DMS 273 (cell line): ENCODE measurements around the gene SLC66A1.

Source experiments
- DNase-seq: peaks from one replicate; lab custom pipeline; 2025; ENCODE audit not compliant: unreplicated experiment; lab: John Stamatoyannopoulos, UW

SLC66A1 gene

DNA sequence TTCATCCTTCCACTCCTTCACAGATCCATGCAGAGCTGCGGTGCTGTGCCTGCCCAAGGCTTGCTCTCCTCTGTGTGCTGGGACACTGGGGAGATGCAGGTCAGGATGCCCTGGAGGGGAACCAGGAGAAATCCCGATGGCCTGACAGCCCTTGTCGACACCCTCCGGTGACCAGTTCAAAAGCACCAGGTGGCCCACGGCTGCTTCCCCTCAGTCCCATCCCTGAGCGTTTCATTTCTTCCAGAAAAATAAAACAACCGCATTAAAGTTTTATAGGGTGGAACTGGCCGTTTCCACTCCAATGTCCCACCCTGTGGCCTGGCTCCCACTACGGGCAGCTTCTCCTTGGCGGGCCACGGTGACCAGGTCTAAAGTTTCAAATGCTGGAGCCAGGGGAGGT is 48.3 kb downstream of the SLC66A1 start:
- DNase-seq: no peak

GRCh38 chr1:19360843-19361610 is 48.9 kb downstream of the SLC66A1 start:
- no peak for DNase-seq

DNA sequence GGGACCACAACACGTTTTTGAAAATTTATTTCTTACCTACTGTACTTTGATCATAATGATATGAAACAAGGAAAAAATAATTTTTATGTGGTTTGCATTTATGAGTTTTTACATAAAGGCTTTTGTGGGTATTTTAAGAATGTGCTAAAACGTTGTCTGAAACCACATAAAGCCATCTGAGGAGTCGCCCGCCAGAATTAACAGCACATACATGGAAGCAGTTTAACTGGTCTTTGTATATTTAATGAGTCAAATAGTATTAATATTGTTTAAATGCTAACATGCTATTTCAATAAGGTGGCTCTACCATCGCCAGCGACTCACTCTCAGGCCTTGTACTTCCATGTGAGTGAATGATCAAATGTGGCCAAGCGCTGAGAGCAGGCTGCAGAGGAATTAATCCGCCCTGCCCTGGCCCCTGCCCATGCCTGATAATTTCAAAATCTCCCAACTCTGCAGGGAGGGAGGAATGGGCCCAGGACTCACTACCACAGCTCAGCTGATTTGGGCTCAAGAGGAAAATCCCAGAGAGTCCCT is 49.6 kb downstream of the SLC66A1 start:
- no peak for DNase-seq

DNA sequence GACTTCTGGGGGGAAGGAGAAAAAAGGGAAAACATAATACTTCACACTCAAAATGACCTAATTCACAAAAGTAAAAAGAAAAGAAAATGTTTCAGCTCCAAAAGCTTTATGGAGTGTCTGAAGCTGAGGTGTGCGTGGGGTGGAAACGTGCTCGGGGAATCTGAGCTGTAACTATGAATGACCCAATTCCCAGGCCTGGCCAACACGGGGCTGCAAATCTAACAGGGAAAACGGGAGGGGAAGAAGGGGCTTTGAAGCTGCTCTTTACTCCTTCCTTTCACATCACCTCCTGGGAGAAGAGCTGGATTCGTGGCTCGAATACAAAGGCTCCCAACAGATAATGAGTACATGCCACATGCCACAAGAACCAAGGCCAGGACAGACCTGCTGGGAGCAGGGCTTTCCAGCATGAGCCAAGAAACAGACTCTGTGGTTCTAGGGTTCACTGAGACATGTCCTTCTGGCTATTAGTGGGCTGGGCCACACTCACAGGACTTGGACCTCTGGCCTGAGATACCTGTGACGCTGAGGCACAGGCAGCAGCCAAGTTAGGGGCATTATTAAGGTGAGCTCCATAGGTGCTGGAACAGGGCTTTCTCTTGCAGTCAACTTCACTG is 51.5 kb downstream of the SLC66A1 start:
- no peak for DNase-seq

DNA sequence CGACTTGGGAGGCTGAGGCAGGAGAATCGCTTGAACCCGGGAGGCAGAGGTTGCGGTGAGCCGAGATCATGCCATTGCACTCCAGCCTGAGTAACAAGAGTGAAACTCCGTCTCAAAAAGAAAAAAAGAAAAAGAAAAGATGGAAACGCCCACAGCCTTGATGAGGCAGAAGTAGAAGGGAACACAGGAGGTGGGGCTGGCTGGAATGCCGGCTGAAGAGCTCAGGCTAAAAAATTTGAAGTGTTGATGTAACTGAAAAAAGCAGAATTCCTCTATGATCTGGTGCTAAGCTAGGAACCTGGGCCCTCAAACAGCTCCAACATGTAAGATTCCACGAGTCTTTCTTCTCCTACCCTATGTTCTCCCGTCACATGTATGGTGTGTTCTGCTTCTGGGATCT is 53.6 kb downstream of the SLC66A1 start:
- DNase-seq: no peak

- DNase-seq: no peak
These were observed 54.7 kb downstream of the SLC66A1 start for GRCh38 chr1:19366599-19367536.

DNA sequence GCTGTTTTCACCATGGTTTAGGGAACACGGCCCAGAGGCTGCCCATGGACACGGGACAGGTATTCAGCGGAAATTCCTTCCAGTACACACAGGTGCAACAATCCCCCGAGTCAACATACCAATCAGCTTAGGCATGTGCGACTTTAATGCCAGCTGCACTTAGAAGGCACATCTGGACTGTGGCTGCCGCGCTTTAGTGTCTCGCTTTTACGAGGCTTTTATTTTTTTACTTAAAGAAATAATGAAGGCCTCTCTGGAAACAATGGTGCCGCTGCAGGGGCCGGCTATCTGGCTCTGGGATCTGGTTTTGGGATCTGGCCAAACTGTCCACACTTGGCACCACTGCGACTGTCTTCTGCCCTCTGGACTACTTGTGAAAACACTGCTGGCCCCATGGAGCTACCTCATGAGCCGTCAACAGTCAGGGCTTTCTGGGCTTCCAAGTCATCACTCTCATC is 55.5 kb downstream of the SLC66A1 start:
- no peak for DNase-seq

DNA sequence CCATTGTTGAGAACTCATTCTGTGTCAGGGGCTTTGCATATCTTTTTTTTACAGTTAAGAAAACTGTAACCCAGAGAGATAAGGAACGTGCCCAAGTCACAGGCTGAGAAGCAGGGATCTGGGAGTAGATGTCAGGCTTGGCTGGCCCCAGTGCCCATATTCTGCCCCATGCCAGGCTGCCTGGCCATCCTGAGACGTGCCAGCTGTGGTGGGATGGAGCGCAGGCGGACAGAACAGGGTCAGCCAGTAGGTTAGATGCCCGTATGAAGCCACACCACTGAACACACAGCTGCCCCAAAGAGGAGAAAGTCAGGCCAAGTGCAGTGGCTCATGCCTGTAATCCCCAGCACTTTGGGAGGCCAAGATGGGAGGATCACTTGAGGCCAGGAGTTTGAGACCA is 55.9 kb downstream of the SLC66A1 start:
- no peak for DNase-seq

GRCh38 chr1:19368964-19369363 is 56.8 kb downstream of the SLC66A1 start:
- DNase-seq: no peak

DNA sequence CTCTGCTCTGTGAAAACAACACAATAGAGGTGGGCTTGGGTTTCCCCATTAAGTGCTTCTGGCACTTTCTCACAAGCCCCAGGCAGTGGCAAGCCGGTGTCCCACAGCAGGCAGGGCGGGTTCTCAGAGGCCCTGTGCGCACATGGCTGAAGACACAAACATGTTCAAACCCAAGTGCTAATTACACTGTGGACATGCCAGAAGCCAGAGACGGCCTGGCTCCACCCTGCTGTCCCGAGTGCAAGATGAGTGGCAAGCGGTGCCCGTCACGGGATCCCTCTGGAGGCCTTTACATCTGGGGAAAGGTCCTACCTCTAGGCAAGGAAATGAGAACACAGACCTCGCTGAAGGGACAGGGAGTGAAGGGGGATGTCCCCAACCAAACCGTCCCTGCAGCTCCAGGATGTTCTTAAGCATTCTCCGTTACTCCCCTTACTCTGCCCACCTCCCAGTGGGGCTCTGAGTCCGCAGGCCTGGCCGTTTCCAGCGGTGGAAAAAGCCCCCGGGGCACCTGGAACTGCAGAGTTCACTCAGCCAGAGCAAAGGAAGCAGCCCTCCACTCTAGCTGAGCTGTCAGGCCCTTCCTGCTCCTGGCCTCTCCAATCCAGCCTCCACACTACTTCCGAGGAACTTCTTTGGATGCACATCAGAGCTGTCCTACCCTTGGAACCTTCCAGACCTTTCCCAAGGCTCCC is 57.4 kb downstream of the SLC66A1 start:
- DNase-seq: no peak

DNA sequence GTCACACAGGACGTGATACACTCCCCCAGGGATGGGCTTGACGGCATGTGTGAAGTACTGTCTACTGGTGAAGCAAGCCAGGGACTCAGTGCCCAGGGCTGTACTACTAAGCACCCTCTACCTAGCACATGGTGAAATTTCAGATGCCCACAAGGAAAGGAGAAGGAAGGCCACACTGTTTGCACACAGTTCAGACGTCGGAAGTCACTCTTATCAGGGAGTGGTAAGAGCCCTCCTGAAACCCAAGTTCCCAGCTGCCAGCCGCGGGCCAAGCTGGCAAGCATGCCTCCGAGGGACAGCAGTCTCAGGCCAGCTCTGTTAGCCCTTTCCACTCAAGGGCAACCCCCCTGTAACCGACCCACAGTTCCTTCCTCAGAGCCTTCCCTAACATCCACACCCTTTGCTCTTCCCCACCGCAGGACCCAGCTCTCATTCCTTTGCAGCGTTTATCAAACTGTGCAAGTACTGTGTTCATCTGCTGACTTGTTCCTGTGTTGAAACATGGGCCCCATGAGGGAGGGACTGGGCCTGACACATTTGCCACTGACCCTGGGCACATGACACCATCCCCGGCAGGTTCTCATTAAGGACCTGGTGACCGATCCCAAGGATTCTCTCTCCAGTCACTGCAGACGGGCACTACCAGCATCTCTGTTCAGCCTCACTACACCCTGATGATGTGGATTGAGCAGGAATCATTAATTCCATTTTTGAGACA is 58.5 kb downstream of the SLC66A1 start:
- no peak for DNase-seq

- no peak for DNase-seq
These were observed 59.4 kb downstream of the SLC66A1 start for GRCh38 chr1:19371226-19372135.

DNA sequence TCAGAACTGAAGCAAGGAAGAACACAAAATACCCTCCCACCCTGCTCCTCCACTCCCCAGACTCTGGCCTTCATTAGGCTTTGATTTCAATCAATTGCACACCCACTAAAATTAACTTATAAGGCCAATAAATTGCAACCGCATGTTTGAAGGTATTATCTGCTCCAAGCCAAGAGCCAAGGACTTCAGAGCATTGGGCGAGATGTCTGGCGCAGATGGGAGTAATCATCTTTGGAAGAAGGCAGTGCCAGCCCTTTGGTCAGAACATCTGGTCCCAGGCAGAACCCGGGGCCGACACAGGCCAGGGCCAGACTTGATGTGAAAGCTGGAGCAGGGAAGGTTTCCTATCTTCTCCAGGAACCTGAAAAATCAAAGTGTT is 60.0 kb downstream of the SLC66A1 start:
- no peak for DNase-seq

DNA sequence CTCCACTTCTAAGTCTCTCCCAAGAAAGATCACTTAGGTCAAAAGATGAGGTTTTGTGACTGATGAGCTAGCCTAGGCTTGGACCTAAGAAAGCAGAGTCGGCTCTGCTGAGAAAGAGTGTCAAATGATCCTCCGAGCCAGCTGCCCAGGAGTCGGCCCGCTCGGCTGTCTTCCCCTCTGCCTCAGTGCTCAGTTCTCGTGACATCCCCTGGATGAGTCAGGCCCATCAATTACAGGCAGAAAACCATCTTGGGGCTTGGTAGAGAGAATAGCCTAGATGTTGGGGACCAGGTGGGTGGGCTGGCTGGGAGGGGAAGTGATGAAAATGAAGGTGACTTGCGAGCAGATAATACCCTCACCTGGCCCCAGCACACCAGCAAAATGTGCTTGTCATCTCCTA is 60.5 kb downstream of the SLC66A1 start:
- DNase-seq: no peak

DNA sequence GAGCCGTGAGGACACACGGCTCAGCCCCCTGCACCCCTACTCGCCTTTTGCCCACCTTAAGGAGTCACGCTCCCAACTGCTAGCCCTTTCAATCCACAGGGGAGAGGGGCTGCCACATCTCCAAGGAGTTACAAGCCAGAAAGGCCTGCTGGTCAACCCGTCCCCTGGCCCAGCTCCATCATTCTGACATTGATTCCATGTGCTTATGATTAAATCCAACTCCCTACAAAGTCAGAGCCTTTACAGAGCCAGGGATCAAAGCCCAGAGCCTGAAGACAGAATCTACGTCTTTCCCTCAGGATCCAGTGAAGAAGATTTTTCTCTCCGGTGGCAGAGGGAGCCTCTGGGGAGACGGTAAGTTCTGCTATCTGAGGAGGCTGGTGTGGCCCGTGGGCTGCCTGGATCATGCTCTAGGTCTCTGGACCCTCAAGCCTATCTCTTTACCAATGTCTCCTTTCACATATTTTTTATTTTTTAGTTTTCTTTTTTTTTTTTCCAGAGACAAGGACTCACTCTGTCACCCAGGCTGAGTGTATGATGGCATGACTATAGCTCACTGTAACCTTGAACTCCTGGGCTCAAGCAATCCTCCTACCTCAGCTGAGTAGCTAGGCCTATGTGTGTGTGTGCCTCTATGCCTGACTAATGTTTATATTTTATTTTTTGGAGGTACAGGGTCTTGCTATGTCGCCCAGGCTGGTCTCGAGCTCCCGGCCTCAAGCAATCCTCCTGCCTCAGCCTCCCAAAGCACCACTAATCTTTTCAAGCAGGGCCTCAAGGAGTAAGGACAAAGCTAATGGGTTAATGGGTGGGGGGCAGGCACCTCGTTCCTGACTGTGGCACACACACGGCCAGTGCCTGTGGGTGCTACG is 61.3 kb downstream of the SLC66A1 start:
- DNase-seq: no peak

DNA sequence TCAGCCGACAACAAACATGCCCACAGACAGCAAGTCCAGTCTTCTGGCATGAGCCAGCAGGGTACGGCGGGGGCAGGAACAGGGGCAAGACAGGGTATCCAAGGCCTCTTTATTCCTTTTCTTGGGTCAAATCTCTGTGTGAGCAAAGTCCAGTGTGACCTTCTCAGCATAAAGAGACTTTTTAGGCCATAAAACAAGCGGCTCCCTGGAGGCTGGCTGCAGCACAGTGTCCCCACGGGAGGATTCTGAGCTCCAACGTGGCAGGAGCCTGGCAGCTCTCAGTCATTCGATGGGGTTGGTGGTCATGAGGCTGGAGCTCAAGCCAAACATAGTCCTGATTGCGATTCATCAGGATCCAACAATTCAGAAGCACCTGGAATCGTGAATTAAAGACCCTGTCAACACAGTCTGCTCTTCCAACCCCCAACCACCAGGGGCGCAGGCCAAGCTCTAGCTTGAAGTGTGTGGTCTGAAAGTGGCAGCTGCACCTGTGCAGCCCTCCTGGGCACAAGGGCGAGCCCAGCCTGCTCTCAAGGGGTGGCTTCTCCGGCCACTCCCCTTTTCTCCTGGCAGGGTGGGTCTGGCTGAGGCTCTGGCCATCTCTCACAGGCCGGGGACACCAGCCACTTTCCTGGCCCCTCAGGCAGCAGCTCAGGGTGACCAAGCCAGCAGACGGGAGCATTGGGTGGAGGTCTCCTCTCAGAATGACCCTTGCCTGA is 62.1 kb downstream of the SLC66A1 start:
- peak; percentile 60 for DNase-seq

DNA sequence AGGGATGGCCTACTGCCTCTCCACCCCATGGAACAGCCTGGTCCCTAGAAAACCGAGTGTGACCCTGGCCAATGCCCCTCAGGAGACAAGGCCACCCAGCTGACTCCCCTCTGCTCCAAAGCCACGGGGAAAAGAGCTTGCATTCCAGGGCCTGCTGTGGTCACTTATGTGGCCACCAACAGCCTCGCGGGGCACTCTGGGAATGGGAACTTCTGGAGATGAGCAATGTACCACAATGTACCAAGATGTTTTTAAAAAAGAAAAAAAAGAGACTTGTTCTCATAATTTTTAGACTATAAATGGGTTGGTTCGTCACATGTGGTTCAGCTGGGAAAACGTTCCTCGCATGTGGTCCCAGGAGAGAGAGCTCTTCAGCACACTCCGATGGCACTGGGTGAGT is 62.8 kb downstream of the SLC66A1 start:
- no peak for DNase-seq
